IPS-NIHi7 (cell line): ENCODE measurements around the gene NCBP3.
"Not testable (repeated sequence)": the region's sequence is repeated elsewhere in the genome, so short reads cannot be mapped to it uniquely, and the experiment has no call there.

Experiments used
- DNase-seq: peaks from one replicate; pipeline ENCODE4 v3.0.0; 2012; ENCODE audit warnings: mixed read lengths; ENCODE audit errors: extremely low spot score

Gene NCBP3

GRCh38 chr17:3880983-3881382 lies 34.9 kb upstream of the NCBP3 start:
- no peak for DNase-seq

- no peak for DNase-seq
Observed at GRCh38 chr17:3879591-3880417, 33.8 kb upstream of the NCBP3 start.

GRCh38 chr17:3879186-3879585 lies 33.1 kb upstream of the NCBP3 start:
- no peak for DNase-seq

- no peak for DNase-seq
Observed at GRCh38 chr17:3877220-3877619, 31.2 kb upstream of the NCBP3 start.

GRCh38 chr17:3875317-3875716 lies 29.3 kb upstream of the NCBP3 start:
- DNase-seq = no peak

GRCh38 chr17:3873862-3874261 lies 27.8 kb upstream of the NCBP3 start:
- no peak for DNase-seq

- DNase-seq = no peak
Observed at GRCh38 chr17:3870871-3871306, 24.8 kb upstream of the NCBP3 start.

- DNase-seq = no peak
Observed at GRCh38 chr17:3867606-3868005, 21.6 kb upstream of the NCBP3 start.

GRCh38 chr17:3867106-3867505 lies 21.1 kb upstream of the NCBP3 start:
- DNase-seq = no peak

- DNase-seq = no peak
Observed at GRCh38 chr17:3866276-3866675, 20.2 kb upstream of the NCBP3 start.

GRCh38 chr17:3865176-3865575 lies 19.1 kb upstream of the NCBP3 start:
- DNase-seq = no peak

GRCh38 chr17:3864534-3864933 lies 18.5 kb upstream of the NCBP3 start:
- DNase-seq = no peak

GRCh38 chr17:3861761-3862681 lies 16.0 kb upstream of the NCBP3 start:
- DNase-seq = no peak

- DNase-seq = no peak
Observed at GRCh38 chr17:3860939-3861700, 15.1 kb upstream of the NCBP3 start.

GRCh38 chr17:3859940-3860339 lies 13.9 kb upstream of the NCBP3 start:
- no peak for DNase-seq

GRCh38 chr17:3857261-3858105 lies 11.4 kb upstream of the NCBP3 start:
- DNase-seq = no peak

GRCh38 chr17:3854204-3854603 lies 8.2 kb upstream of the NCBP3 start:
- not testable (repeated sequence) for DNase-seq

- no peak for DNase-seq
Observed at GRCh38 chr17:3852561-3852960, 6.5 kb upstream of the NCBP3 start.

- DNase-seq = no peak
Observed at GRCh38 chr17:3851461-3852100, 5.5 kb upstream of the NCBP3 start.

GRCh38 chr17:3848229-3848835 lies 2.3 kb upstream of the NCBP3 start:
- no peak for DNase-seq
